ENCODE results near the gene MRPL36. TPM values are rescaled to one million over a fixed set of nuclear protein-coding genes. Genes with fewer than 3 reads are reported as not detected.

Gene MRPL36
- total RNA-seq, 1 donor from 2014 or later, result 38.0 TPM

- peak in 1 of 2 experiments; percentile 11 for DNase-seq (ENCODE audit: low spot score in 2 of 2, unreplicated experiment in 2 of 2)
- Mint-ChIP-seq H3K4me1 (peaks cover 19% of the 10 kb centered on the region), H3K9me3 (no peaks in the 10 kb centered on the region), H3K27ac (peak overlapping the region; percentile 26), H3K4me3 (no peak overlapping the region), H3K27me3 (ENCODE audit: low read depth) (peaks cover 7% of the 10 kb centered on the region), H3K36me3 (no peaks in the 10 kb centered on the region)
- TF ChIP-seq, protein P1, sequence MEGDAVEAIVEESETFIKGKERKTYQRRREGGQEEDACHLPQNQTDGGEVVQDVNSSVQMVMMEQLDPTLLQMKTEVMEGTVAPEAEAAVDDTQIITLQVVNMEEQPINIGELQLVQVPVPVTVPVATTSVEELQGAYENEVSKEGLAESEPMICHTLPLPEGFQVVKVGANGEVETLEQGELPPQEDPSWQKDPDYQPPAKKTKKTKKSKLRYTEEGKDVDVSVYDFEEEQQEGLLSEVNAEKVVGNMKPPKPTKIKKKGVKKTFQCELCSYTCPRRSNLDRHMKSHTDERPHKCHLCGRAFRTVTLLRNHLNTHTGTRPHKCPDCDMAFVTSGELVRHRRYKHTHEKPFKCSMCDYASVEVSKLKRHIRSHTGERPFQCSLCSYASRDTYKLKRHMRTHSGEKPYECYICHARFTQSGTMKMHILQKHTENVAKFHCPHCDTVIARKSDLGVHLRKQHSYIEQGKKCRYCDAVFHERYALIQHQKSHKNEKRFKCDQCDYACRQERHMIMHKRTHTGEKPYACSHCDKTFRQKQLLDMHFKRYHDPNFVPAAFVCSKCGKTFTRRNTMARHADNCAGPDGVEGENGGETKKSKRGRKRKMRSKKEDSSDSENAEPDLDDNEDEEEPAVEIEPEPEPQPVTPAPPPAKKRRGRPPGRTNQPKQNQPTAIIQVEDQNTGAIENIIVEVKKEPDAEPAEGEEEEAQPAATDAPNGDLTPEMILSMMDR (IDR thresholded peaks at IDR 0.05; ENCODE audit: unreplicated experiment), result no peak
These were observed 17.0 kb downstream of the MRPL36 start for GRCh38 chr5:1782385-1783215.

GRCh38 chr5:1781726-1782384 is 17.8 kb downstream of the MRPL36 start:
- Mint-ChIP-seq H3K4me1 (peaks cover 19% of the 10 kb centered on the region), H3K9me3 (no peaks in the 10 kb centered on the region), H3K27ac (no peak overlapping the region), H3K27me3 (ENCODE audit: low read depth) (peaks cover 7% of the 10 kb centered on the region), H3K4me3 (no peak overlapping the region), H3K36me3 (no peaks in the 10 kb centered on the region)
- TF ChIP-seq, protein P1 (IDR thresholded peaks at IDR 0.05; ENCODE audit: unreplicated experiment), result no peak
- no peak for DNase-seq (ENCODE audit: low spot score in 2 of 2, unreplicated experiment in 2 of 2)

GRCh38 chr5:1781107-1781506 is 18.5 kb downstream of the MRPL36 start:
- H3K36me3 Mint-ChIP-seq, result no peaks in the 10 kb centered on the region
- H3K4me1 Mint-ChIP-seq, result peaks cover 19% of the 10 kb centered on the region
- TF ChIP-seq, protein P1 (IDR thresholded peaks at IDR 0.05; ENCODE audit: unreplicated experiment), result no peak
- DNase-seq (ENCODE audit: low spot score in 2 of 2, unreplicated experiment in 2 of 2), result no peak
- H3K9me3 Mint-ChIP-seq, result peaks cover 1% of the 10 kb centered on the region
- H3K4me3 Mint-ChIP-seq, result no peak overlapping the region
- H3K27me3 Mint-ChIP-seq (ENCODE audit: low read depth), result peaks cover 7% of the 10 kb centered on the region
- no peak overlapping the region for H3K27ac Mint-ChIP-seq

DNA sequence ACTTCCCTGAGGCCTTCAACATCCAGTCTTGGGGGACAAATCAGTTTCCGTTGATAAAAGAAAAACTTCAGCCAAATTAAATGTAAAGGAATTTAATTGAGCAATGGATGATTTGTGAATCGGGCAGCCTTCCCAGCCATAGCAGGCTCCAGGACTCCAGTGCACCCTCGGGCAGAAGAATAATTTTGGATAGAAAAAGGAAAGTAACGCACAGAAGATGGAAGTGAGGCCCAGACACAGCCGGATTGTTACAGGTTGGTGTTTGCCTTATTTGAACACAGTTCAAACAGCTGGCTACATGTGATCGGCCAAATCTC is 19.1 kb downstream of the MRPL36 start:
- no peak overlapping the region for H3K27ac Mint-ChIP-seq
- H3K36me3 Mint-ChIP-seq, result no peaks in the 10 kb centered on the region
- DNase-seq (ENCODE audit: low spot score in 2 of 2, unreplicated experiment in 2 of 2), result no peak
- H3K9me3 Mint-ChIP-seq, result peaks cover 6% of the 10 kb centered on the region
- H3K4me3 Mint-ChIP-seq, result no peak overlapping the region
- H3K27me3 Mint-ChIP-seq (ENCODE audit: low read depth), result peaks cover 6% of the 10 kb centered on the region
- TF ChIP-seq, protein P1 (IDR thresholded peaks at IDR 0.05; ENCODE audit: unreplicated experiment), result no peak
- peaks cover 19% of the 10 kb centered on the region for H3K4me1 Mint-ChIP-seq

- peaks cover 5% of the 10 kb centered on the region for H3K27me3 Mint-ChIP-seq (ENCODE audit: low read depth)
- DNase-seq (ENCODE audit: low spot score in 2 of 2, unreplicated experiment in 2 of 2), result no peak
- no peaks in the 10 kb centered on the region for H3K36me3 Mint-ChIP-seq
- H3K4me1 Mint-ChIP-seq, result peaks cover 19% of the 10 kb centered on the region
- H3K9me3 Mint-ChIP-seq, result peaks cover 11% of the 10 kb centered on the region
- TF ChIP-seq, protein P1 (IDR thresholded peaks at IDR 0.05; ENCODE audit: unreplicated experiment), result no peak
- H3K27ac Mint-ChIP-seq, result no peak overlapping the region
- no peak overlapping the region for H3K4me3 Mint-ChIP-seq
These were observed 19.6 kb downstream of the MRPL36 start for GRCh38 chr5:1779782-1780613.

Data from mesothelial cell of epicardium (in vitro differentiated cells).